GM11168 (cell line): ENCODE measurements around the gene RAB30.
"Not testable (repeated sequence)": the region's sequence is repeated elsewhere in the genome, so short reads cannot be mapped to it uniquely, and the experiment has no call there.

Experiments used
- in situ Hi-C: fragments of 300-500 bp; cut with MboI; formaldehyde crosslinking; loops from one replicate; pipeline ENCODE4 v1.12.0; 2022; ENCODE audit warnings: low sequenced_read_pairs; ENCODE audit not compliant: unreplicated experiment

Gene RAB30

GRCh38 chr11:82959987-82960778 lies 111.5 kb downstream of the RAB30 start:
- in situ Hi-C loops, result no loop called here

- in situ Hi-C loops, result not testable (repeated sequence)
Measured at GRCh38 chr11:82955736-82956453, 115.8 kb downstream of the RAB30 start.

- in situ Hi-C loops, result not testable (repeated sequence)
Measured at GRCh38 chr11:82950502-82950901, 121.2 kb downstream of the RAB30 start.

- in situ Hi-C loops, result no loop called here
Measured at GRCh38 chr11:82949352-82949751, 122.3 kb downstream of the RAB30 start.

- in situ Hi-C loops, result no loop called here
Measured at GRCh38 chr11:82945682-82946081, 126.0 kb downstream of the RAB30 start.

GRCh38 chr11:82945041-82945440 lies 126.7 kb downstream of the RAB30 start:
- in situ Hi-C loops, result not testable (repeated sequence)

GRCh38 chr11:82944198-82944597 lies 127.5 kb downstream of the RAB30 start:
- in situ Hi-C loops, result no loop called here

- in situ Hi-C loops, result not testable (repeated sequence)
Measured at GRCh38 chr11:82943430-82943829, 128.3 kb downstream of the RAB30 start.

GRCh38 chr11:82942376-82942775 lies 129.3 kb downstream of the RAB30 start:
- in situ Hi-C loops, result no loop called here

- in situ Hi-C loops, result no loop called here
Measured at GRCh38 chr11:82939456-82939855, 132.2 kb downstream of the RAB30 start.

GRCh38 chr11:82937554-82937953 lies 134.1 kb downstream of the RAB30 start:
- in situ Hi-C loops, result no loop called here

GRCh38 chr11:82936261-82936660 lies 135.4 kb downstream of the RAB30 start:
- in situ Hi-C loops, result no loop called here

GRCh38 chr11:82932564-82932963 lies 139.1 kb downstream of the RAB30 start:
- in situ Hi-C loops, result no loop called here

GRCh38 chr11:82930734-82931133 lies 141.0 kb downstream of the RAB30 start:
- in situ Hi-C loops, result no loop called here

GRCh38 chr11:82930229-82930628 lies 141.5 kb downstream of the RAB30 start:
- in situ Hi-C loops, result no loop called here

GRCh38 chr11:82929121-82929520 lies 142.6 kb downstream of the RAB30 start:
- in situ Hi-C loops, result no loop called here

GRCh38 chr11:82927264-82927880 lies 144.3 kb downstream of the RAB30 start:
- in situ Hi-C loops, result no loop called here

GRCh38 chr11:82924522-82925224 lies 147.0 kb downstream of the RAB30 start:
- in situ Hi-C loops, result no loop called here
